Measurements from ENCODE around the gene PTPRN2. TPM values are rescaled to one million over a fixed set of nuclear protein-coding genes. Genes with fewer than 3 reads are reported as not detected.

PTPRN2 gene
- total and polyA plus RNA-seq, 7 donors: 0.47 to 0.82 (median 0.51) TPM

- WGBS, 3 donors: 62 to 67% (median 62%) methylated on average over 14 of the region's 14 CpGs
Measured at GRCh38 chr7:158527915-158528502, 59.6 kb downstream of the PTPRN2 start.

GRCh38 chr7:158527495-158527894 is 60.1 kb downstream of the PTPRN2 start:
- 70 to 80% (median 75%) methylated on average over 10 of the region's 10 CpGs for WGBS, 3 donors
- Histone ChIP-seq H3K27me3 (ENCODE audit: insufficient read depth in 3 of 3, low read length in 2 of 3) (no peaks in the 10 kb centered on the region), H3K27ac (no peak overlapping the region), H3K4me1 (no peaks in the 10 kb centered on the region), H3K9me3 (no peaks in the 10 kb centered on the region), H3K36me3 (ENCODE audit: insufficient read depth in 1 of 2, low read depth in 1 of 2) (no peaks in the 10 kb centered on the region), H3K4me3 (no peak overlapping the region)
- ATAC-seq (no peak), DNase-seq (peak in 1 of 2 donors; percentile 33)
- intact Hi-C loops (cut with DNase I): no loop called here
- no peak for TF ChIP-seq CTCF (IDR thresholded peaks at IDR 0.05)

More at GRCh38 chr7:158527915-158528502, 59.6 kb downstream of the PTPRN2 start:
- Histone ChIP-seq H3K4me3 (no peak overlapping the region), H3K27ac (no peak overlapping the region), H3K27me3 (ENCODE audit: insufficient read depth in 3 of 3, low read length in 2 of 3) (no peaks in the 10 kb centered on the region), H3K9me3 (no peaks in the 10 kb centered on the region), H3K4me1 (no peaks in the 10 kb centered on the region), H3K36me3 (ENCODE audit: insufficient read depth in 1 of 2, low read depth in 1 of 2) (no peaks in the 10 kb centered on the region)
- TF ChIP-seq CTCF (IDR thresholded peaks at IDR 0.05): no peak
- ATAC-seq: no peak
- peak in 1 of 2 donors; percentile 15 for DNase-seq
- intact Hi-C loops (cut with DNase I): no loop called here

GRCh38 chr7:158527038-158527437 is 60.6 kb downstream of the PTPRN2 start:
- WGBS, 3 donors: 67 to 72% (median 70%) methylated on average over 18 of the region's 18 CpGs
- Histone ChIP-seq H3K27ac (no peak overlapping the region), H3K27me3 (ENCODE audit: insufficient read depth in 3 of 3, low read length in 2 of 3) (no peaks in the 10 kb centered on the region), H3K9me3 (no peaks in the 10 kb centered on the region), H3K4me3 (no peak overlapping the region), H3K4me1 (no peaks in the 10 kb centered on the region), H3K36me3 (ENCODE audit: insufficient read depth in 1 of 2, low read depth in 1 of 2) (no peaks in the 10 kb centered on the region)
- intact Hi-C loops (cut with DNase I): no loop called here
- TF ChIP-seq CTCF (IDR thresholded peaks at IDR 0.05): no peak
- ATAC-seq (no peak), DNase-seq (peak in 1 of 2 donors; percentile 24)

GRCh38 chr7:158526531-158526930 is 61.1 kb downstream of the PTPRN2 start:
- Histone ChIP-seq H3K36me3 (ENCODE audit: insufficient read depth in 1 of 2, low read depth in 1 of 2) (no peaks in the 10 kb centered on the region), H3K27me3 (ENCODE audit: insufficient read depth in 3 of 3, low read length in 2 of 3) (no peaks in the 10 kb centered on the region), H3K27ac (no peak overlapping the region), H3K9me3 (no peaks in the 10 kb centered on the region), H3K4me3 (no peak overlapping the region), H3K4me1 (no peaks in the 10 kb centered on the region)
- WGBS, 3 donors: 82 to 90% (median 87%) methylated on average over 9 of the region's 9 CpGs
- intact Hi-C loops (cut with DNase I): no loop called here
- TF ChIP-seq CTCF (IDR thresholded peaks at IDR 0.05): no peak
- ATAC-seq: no peak
- peak in 1 of 2 donors; percentile 45 for DNase-seq

Measured in psoas muscle (tissue), 8 donors.